GM18505 (cell line): Measurements from ENCODE around the gene CPNE5.

Experiments used
- ATAC-seq: cut with Tn5 transposase; IDR thresholded peaks from one replicate; pipeline ENCODE4 v1.9.1; 2021; ENCODE audit not compliant: unreplicated experiment
- POLR2A ChIP-seq: IDR thresholded peaks from 4 replicates; pipeline ENCODE4 v1.6.1; 2011; ENCODE audit warnings: borderline replicate concordance; ENCODE audit not compliant: insufficient read depth, insufficient read length; ENCODE audit errors: extremely low read depth

Gene CPNE5

DNA sequence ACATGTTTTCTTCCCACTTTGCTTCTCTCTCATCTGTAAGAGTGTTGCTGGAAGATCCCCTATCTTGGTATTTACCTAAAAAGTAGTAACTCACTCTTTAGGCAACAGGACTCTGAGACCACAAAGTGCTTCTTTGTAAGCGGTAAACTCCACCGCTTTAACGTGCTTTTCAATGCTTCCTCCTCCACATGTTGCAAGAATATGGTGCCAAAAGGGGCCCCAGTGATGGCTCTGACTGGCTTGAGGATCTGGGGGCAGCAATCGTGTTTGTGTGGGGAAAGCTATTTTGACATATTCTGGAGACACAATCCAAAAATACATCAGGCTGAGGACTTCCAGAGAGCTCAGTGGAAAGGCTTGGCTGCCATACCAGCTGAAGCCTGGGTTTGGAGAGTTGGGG lies 12.4 kb upstream of the CPNE5 start:
- no peak for ATAC-seq
- no peak for TF ChIP-seq POLR2A

GRCh38 chr6:36851149-36851614 lies 11.9 kb upstream of the CPNE5 start:
- TF ChIP-seq POLR2A = no peak
- no peak for ATAC-seq

DNA sequence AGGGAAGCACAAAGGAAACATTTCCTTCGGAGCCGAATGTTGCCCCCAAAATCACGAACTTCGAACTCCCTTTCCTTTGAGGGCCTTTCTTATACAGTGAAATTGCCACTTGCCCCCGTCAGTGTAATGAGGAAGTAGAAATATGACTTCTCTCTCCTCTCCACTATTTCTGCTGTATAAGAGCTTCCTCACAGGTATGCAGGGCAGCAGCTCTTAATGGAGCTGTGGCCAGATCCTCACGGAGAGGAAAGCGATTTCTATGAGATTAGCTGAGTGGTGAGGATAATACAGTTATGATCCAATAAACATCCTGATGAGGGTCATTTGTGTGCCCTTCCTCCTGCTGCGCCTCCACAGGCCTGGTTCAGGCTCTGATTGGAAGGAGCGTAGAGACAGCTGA lies 10.8 kb upstream of the CPNE5 start:
- TF ChIP-seq POLR2A = no peak
- no peak for ATAC-seq

DNA sequence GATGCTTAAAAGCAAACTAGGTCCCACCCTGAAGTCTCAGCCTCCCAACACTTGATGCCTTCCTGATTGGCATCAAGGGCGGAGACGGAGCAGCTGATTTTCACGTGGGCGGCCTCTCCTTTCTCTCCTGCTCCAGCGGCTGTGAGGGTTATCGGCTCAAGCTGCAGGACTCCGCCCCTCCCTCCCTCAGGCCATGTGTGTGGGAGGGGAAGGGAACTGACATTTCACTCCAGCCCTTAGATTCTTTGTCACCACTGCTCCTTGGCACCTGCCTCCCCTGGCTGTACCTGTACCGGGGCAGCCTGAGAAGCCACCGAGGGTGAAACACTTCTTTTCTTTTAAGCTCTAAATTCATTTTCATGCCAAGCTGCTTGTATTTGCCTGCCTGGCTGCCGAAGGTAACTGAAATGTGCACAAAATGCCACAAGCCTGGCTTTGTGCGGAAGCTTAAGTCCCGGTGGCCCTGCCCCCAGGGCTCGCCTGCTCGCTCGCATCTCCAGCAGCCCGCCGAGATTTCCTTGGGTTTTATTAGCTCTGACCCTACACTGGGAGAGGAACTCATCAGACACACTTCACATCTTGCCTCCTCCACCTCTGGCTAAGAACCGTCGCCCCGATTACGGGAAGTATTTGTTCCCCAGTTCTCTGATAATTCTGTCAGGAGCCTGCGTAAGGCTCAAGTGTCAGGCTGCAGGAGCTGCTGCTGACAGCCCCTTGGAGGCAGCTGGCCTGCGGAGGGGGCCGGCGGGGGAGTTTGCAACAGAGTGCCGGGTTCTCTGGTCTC lies 9.6 kb upstream of the CPNE5 start:
- ATAC-seq = no peak
- TF ChIP-seq POLR2A = no peak

DNA sequence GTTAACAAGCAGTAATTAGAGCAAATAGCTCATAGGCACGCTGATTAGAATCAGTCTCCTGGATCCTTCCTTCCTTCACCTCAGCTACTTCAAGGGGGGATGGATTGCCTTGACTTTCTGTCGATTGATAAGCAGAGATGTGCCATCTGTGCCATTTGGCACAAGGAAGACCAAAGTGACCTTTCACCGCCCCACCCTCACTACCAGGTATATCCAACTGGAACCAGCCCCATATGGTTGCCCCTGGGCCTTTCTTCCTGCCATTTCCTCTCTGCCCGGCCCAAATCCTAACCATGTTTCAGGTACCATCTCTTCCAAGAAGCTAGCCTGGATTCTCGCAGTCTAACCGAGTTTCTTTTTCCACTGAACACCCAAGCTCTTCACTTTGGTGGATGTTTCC lies 8.7 kb upstream of the CPNE5 start:
- no peak for TF ChIP-seq POLR2A
- no peak for ATAC-seq

- TF ChIP-seq POLR2A = no peak
Observed at GRCh38 chr6:36847152-36847551, 7.9 kb upstream of the CPNE5 start.

DNA sequence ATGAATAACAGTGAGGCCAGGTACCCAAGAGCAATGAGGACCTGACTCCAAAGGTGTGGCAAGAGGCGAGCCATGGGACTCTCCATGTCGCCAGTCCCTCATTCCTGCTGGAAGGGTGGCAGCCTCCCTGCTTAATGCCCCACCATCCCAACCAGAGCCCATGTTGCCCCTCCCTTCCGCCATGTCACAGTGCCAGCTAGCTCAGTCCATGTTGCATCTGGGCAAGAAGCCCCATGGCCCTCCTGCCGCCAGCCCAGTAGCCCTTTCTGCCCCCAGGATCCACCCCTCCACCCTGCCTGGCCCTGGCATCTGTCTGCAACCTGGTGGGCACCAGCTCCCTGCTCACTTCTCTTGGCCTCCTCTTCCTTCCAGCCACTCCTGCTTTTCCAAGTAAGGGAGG lies 6.0 kb upstream of the CPNE5 start:
- no peak for TF ChIP-seq POLR2A
- ATAC-seq = no peak

More at GRCh38 chr6:36847152-36847551, 7.9 kb upstream of the CPNE5 start:
- ATAC-seq = no peak

GRCh38 chr6:36844232-36845170 lies 5.3 kb upstream of the CPNE5 start:
- ATAC-seq = no peak
- no peak for TF ChIP-seq POLR2A

DNA sequence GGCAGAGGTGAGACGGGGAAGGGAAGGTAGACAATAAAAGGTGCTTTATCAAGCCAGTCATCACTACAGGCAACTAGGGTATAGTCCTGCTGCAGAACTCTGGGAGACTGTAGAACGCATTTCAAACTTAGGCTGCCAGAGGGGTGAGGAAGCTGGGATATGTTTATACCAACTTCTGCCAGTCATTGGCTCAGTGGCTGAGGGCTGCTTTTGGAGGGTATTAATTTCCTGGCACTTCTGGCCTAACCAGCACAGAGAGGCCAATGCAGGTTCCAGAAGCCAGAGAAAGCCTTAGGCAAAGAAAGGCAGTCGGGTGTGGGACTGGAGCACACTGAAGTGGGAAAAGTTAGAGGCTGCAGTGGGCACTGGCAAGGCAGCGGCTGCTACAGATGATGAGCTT lies 3.9 kb upstream of the CPNE5 start:
- ATAC-seq = no peak
- no peak for TF ChIP-seq POLR2A

DNA sequence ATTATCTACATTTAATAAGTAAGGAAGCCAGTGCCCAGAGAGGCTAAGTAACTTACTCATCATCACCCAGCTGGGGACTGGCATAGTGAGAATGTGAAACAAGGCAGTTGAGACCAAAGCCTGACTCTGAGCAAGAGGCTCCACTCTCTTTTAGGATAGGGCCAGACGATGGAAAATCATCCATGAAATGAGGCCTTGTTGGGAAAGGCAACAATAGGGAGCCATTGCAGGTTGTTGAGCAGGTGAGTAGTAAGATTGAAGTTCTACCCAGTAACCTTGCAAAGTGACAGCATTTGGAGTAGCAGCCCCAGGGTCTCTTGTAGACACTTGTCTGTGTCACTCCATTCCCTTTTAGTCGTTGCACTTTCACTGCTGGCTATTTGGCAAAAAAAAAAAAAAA lies 2.5 kb upstream of the CPNE5 start:
- TF ChIP-seq POLR2A = no peak

GRCh38 chr6:36840432-36841403 lies 1.5 kb upstream of the CPNE5 start:
- no peak for ATAC-seq
- no peak for TF ChIP-seq POLR2A

More for the DNA sequence above, 2.5 kb upstream of the CPNE5 start:
- no peak for ATAC-seq

DNA sequence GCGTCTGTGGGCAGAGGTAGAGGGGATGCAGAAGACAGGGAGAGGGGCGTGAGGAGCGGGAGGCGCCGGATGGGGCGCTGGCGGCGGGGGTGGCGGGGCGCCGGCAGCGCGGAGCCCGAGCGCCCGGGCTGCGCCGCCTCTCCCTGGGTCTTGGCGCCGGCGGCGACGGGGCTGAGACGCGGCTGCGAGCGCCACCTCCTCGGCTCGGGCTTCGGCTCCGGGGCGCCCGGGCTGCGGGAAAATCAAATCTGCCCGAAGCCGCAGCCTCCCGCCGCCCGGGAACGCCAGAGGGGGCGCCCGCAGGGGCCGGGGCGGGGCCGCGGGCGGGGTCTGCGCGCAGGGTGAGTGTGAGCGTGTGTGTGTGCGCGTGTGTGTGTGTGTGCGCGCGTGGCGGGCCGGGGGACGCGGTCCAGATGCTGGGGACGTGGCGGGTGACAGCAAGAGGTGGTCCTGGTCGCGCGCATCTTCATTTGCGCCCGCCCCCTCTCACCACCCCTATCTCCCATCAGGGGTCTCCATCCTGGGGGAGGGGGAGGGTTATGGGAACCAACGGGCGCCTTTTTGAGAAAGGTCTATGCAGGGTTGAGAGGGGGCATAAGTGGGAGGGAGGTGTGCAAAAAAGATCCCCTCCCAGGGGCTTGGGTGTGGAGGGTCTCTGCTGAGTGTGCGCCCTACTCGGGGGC lies 646 bp upstream of the CPNE5 start:
- ATAC-seq = no peak
- no peak for TF ChIP-seq POLR2A
